Measurements from ENCODE around the gene SLC22A23. TPM values are rescaled to one million over a fixed set of nuclear protein-coding genes. Genes with fewer than 3 reads are reported as not detected.

The SLC22A23 gene
- total RNA-seq, 1 experiment from 2014 or later, result 6.8 TPM

- no peak for DNase-seq
- no CpG with 5 or more reads among the region's 11 CpGs for WGBS (ENCODE audit: extremely low coverage, insufficient read length, low lambda C conversion rate)
- Histone ChIP-seq H3K4me1 (ENCODE audit: insufficient read depth, low read length) (no peaks in the 10 kb centered on the region), H2BK20ac (ENCODE audit: low read depth, low read length, poor library complexity, severe bottlenecking) (no peak overlapping the region), H4K91ac (ENCODE audit: insufficient read length, low read depth, low read length) (no peak overlapping the region), H2AK5ac (ENCODE audit: insufficient read length, low read length) (no peak overlapping the region), H4K20me1 (ENCODE audit: control insufficient read depth, insufficient read depth, insufficient read length) (no peaks in the 10 kb centered on the region), H2AFZ (ENCODE audit: low read length) (no peak overlapping the region), H2BK15ac (ENCODE audit: low read depth, low read length) (no peak overlapping the region), H3K9me3 (ENCODE audit: control insufficient read depth, low read depth, low read length) (no peaks in the 10 kb centered on the region), H2BK120ac (ENCODE audit: low read depth, low read length, poor library complexity, severe bottlenecking) (no peak overlapping the region), H3K56ac (ENCODE audit: insufficient read length, low read depth, low read length) (no peak overlapping the region), H2BK12ac (ENCODE audit: insufficient read length, low read depth, low read length) (no peak overlapping the region), H3K27ac (ENCODE audit: insufficient read length, low read depth, low read length) (no peak overlapping the region), H3K79me2 (ENCODE audit: insufficient read depth, low read length) (no peaks in the 10 kb centered on the region; the same call in 1 of the 2 replicates), H3T11ph (ENCODE audit: low read length) (no peak overlapping the region), H3K23ac (ENCODE audit: insufficient read length, low read depth, low read length) (no peak overlapping the region), H4K5ac (ENCODE audit: insufficient read length, low read depth, low read length) (no peak overlapping the region), H3K23me2 (ENCODE audit: insufficient read length, low read depth, low read length, poor library complexity, severe bottlenecking) (no peaks in the 10 kb centered on the region), H3K27me3 (ENCODE audit: insufficient read depth, low read length) (no peaks in the 10 kb centered on the region), H3K4me2 (ENCODE audit: insufficient read depth, insufficient read length, low read length) (no peak overlapping the region), H3K4ac (ENCODE audit: low read depth, low read length) (no peak overlapping the region), H3K79me1 (ENCODE audit: insufficient read depth, low read depth, low read length, poor library complexity, severe bottlenecking) (no peaks in the 10 kb centered on the region), H4K8ac (replicated peaks; ENCODE audit: insufficient read length, low read depth, low read length) (no peak overlapping the region), H3K18ac (ENCODE audit: insufficient read length, low read depth, low read length) (no peak overlapping the region), H2BK5ac (ENCODE audit: insufficient read length, low read length) (no peak overlapping the region), H3K14ac (ENCODE audit: insufficient read depth, low read length) (no peak overlapping the region; the same call in 1 of the 2 replicates), H3K9ac (ENCODE audit: extremely low read depth, insufficient read length, low read length) (no peak overlapping the region)
- Mint-ChIP-seq H3K4me1 (peaks cover 2 to 8% of the 10 kb centered on the region in 2 experiments; a peak in 3 of 4 replicates), H3K9me3 (no peaks in the 10 kb centered on the region), H3K36me3 (ENCODE audit: insufficient read depth in 1 of 3, low read depth in 3 of 3) (peaks cover 0 to 9% (median 0%) of the 10 kb centered on the region in 3 experiments; a peak in 2 of 7 replicates), H3K27me3 (ENCODE audit: low read depth) (no peaks in the 10 kb centered on the region; the same call in 1 of the 2 replicates), H3K27ac (peak overlapping the region in 1 of 3 experiments; percentile 0; a peak in 1 of 7 replicates), H3K4me3 (no peak overlapping the region)
- TF ChIP-seq CTCF (conservative IDR thresholded peaks at IDR 0.05), result no peak
These were observed 139.1 kb downstream of the SLC22A23 start for GRCh38 chr6:3317741-3318211.
